HG02970 (cell line): ENCODE measurements around the gene BRCA2.

Experiments used
- ATAC-seq: cut with Tn5 transposase; IDR thresholded peaks from one replicate; pipeline ENCODE4 v1.9.1; 2021; ENCODE audit warnings: mild to moderate bottlenecking, moderate library complexity, moderate number of reproducible peaks; ENCODE audit not compliant: unreplicated experiment, low FRiP score

The BRCA2 gene

DNA sequence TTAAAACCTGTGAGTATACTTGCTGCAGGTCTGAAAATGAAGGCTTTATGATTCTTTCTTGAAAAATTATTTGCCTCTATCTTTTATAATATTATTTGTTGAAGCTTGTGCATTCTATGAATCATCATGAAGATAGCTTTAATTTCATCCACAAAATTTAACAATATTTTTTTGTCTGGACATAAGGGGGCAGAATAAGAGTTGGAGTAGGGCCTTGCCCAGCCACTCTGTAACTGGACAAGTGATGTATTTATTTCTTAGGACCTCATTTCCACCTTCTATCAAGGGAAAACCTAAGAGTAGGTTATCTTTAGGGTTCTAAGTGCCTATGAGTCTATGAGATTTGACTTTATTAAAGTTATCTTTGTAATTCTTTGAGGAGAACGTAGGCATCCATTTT lies 62.7 kb downstream of the BRCA2 start:
- ATAC-seq = no peak

DNA sequence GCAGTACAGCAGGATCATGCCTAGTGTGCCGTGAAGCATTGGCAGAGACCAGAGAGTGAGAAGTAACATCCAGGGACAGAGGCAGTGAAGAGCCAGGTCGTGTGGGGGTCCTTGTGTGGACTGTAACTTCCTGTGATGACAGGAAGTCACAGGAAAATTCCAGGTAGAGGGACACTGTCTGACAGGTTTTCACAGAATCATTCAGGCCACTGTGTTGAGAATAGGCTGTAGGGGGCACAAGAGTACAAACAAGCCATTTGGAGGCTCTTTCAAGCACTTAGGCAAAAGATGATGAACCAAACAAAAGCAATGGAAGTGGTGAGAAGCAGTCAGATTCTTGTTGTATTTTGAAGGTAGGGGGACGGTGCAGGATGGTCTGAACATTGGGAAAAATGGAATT lies 66.2 kb downstream of the BRCA2 start:
- no peak for ATAC-seq

DNA sequence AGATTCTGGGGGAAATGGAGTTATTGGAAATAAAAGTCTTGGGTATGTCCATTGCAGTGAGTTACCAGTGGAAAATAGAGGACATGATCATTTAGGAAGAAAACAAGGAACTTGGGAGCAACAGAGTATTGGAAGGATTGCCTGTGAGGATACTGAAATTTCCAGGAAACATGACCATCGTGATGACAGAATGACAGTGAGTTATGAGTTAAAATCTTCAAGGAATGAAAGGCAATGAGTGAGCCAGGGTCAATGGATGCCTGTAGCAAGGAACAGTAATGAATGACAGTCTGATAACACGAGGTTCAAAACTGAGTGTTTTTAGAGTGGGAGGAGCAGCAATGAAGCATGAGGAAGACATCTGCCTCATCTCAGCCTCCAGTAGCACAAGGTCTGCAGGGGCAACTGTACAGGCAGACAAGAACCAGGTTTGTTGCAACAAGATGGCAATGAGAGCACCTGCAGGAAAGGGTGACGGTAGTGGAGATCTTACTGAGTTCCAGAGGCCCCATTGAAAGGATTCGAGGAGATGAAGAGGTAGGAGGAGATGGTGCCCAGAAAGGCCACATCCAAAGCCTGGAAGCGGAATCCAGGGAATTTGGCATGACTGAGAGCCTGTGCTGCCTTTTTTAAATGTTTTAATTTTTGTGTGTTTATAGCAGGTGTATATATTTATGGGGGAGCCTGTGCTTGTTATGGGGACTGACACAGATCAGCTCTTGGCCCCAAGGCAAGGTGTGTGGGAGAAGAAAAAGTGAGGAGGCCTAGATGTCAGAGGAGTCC lies 68.7 kb downstream of the BRCA2 start:
- ATAC-seq = no peak

GRCh38 chr13:32384702-32385101 lies 69.4 kb downstream of the BRCA2 start:
- ATAC-seq = no peak

DNA sequence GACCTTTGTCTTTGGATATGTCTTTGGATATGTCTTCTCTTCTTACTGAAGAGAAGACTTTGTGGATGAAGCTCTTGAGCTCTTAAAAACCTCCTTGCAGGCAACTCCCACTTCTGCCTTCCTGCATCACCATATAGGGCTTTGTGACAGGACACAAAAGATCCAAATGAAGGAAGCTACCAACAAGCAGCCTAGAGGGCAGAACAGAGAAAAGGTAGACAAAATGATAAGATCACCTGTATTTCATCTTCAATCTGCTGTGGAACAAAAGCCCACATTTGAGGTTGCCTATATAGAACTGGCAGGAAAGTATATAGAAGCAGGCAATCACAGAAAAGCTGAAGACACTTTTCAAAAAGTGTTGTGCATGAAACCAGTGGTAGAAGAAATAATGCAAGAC lies 70.1 kb downstream of the BRCA2 start:
- no peak for ATAC-seq

DNA sequence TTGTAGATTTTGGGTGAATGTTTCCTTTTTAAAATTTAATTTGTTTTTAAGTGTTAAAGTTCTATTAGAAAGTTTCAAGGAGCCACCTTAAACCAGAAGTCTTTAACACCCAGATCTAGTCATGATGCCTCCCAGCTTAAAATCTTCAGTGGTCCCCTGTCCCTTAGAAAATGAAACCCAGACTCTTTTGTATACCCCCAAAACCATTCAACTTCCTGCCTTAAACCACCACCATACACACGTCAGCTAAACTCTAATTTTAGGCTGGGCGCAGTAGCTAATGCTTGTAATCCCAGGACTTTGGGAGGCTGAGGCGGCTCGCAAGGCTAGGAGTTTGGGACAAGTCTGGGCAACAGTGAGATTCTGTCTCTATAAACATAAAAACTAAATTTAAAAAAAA lies 74.7 kb downstream of the BRCA2 start:
- ATAC-seq = no peak

DNA sequence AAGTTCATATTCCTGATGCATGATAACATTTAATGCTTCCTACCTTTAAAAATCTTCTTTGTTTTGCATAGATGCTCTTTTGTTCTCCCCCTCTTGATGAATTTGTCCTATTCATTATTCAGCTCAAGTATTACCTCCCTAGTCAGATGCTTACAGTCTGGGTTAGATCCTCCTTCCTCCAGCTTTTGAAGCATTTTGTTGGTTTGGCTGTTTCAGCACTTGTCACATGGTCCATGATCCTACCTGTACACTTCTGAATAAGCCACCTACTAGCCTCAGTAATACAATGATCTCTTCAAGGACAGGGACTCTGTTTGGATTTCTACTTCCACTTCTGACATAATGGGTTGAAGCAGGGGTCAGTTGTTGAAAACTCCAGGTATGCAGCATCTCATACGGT lies 75.2 kb downstream of the BRCA2 start:
- no peak for ATAC-seq

DNA sequence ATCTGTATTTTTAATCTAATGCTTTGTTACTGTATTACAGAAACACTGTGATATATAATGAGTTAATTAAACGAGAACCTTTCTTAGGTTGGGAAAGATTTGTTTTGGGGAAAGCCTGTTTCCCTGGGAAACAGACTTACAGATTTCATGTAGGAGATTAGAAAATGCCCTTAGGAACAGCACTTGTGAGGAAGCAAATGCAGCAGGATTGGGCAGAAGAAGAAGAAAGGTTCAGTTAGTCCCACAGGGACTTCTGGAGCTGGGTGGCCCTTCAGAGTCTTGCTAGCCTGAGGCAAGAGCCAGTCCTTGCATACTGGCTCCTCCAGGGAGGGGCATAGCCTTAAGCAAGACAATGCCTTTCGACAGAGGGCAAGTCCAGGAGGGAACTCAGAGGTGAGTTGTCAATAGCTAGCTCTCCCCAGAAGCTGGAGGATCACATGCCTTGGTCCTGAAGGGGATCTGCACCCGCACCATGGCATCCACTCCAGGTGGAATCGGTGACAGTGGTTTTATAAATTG lies 75.9 kb downstream of the BRCA2 start:
- ATAC-seq = no peak

GRCh38 chr13:32403108-32403507 lies 87.8 kb downstream of the BRCA2 start:
- ATAC-seq = no peak

GRCh38 chr13:32407854-32408253 lies 92.5 kb downstream of the BRCA2 start:
- ATAC-seq = no peak

- no peak for ATAC-seq
Measured at GRCh38 chr13:32408296-32409000, 93.1 kb downstream of the BRCA2 start.

GRCh38 chr13:32409001-32409313 lies 93.6 kb downstream of the BRCA2 start:
- ATAC-seq = no peak

DNA sequence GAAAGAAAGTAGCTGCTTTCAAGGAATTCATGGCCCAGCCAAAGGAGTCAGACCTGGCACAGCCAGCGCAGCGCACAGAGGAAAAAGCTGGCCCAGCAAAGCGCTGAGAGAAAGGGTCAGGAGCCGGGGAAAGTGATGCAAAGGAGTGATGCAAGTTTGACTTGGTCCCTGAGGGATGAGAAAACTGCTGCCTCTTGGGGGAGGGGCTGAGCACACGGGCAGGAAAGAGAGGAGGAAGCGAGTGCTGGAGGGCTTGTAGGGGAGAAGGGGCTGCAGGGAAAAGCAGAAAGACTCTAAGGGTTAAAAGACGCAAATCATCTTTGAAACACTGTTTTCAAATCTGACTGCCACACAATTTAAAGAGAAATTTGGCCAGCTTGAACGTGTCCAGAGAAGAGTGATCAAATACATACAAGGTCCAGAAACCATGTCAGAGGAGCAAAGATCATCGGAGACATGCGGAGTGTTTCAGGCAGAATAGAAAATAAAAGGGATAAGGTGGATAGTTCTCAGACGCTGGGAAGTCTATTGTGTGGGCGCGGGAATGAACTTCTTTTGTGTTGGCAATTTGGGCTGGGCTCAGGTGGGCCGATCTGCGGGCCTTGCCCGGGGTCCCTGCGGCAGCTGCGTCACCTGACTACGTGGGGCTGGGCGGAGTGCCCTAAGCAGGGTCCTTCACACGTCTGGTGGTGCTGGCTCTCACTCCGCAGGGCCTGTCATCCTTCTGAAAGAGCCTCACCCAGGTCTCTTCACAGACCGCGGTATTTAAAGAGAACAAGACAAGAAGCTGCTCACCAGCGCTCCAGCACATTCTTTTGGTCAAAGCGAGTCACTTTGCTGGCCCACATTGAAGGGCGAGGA lies 94.5 kb downstream of the BRCA2 start:
- ATAC-seq = no peak

DNA sequence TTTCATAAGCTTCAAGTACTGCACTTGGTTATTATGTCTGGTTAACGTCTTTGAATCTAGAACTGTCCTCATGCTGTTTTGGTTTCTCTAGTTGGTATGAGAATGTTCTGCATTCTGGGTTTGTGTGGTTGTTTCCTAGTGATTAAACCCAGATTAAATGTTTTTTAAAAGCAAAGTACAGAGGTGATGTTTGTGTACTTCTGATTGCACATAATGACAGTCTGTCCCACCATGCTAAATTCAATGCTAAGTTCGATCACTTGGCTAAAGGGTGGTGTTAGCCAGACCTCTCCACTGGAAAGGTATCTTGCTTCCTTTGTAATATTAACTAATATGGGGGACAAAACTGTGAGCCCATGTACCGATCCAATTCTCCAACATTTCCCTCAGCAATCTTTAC lies 98.0 kb downstream of the BRCA2 start:
- ATAC-seq = no peak

DNA sequence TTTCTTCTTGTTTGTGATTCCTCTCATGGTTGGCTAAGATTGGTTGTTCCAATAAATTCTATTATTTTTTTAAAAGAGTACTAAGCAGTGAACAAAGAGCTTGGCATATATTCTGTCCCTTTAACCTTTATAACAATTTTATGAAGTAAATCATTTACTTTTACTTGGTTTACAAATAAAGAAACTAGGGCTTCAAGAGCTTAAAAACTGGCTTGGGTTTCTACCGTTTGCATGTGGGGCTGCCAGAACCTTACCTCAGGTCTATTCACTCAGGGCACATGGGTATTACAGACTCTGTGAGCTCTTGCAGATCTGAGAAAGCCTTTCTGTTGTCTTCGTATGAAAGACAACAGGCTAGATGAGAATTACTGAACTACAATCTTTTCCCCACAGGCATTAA lies 99.3 kb downstream of the BRCA2 start:
- no peak for ATAC-seq

DNA sequence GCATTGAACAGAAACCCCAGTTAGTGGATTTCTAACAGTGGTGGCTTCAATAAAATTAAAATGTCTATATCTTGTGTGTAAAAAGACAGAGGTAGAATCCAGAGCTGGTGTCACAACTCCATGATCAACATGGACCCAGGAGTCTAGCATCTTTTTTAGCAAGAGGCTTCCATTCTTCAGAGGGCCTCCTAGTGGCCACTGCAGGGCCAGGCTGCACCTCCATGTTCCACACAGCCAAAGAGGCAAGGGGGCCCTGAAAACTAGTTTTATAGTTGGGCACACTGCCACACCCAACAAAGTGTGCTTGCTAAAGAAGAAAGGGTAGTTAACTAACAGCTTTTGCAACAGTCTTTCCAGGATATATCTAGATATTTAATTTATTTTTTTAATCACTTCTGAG lies 99.7 kb downstream of the BRCA2 start:
- no peak for ATAC-seq

DNA sequence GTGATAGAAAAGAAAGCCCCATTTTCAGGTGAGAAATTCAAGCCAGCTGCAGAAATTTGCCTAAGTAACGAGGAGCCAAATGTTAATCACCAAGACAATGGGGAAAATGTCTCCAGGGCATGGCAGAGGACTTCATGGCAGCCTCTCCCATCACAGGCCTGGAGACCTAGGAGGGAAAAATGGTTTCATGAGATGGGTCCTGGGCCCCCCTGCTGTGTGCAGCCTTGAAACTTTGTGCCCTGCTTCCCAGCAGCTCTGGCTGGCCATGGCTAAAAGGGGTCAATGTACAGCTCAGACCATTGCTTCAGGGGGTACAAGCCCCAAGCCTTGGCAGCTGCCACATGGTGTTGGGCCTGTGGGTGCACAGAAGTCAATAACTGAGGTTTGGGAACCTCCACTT lies 102.7 kb downstream of the BRCA2 start:
- no peak for ATAC-seq

DNA sequence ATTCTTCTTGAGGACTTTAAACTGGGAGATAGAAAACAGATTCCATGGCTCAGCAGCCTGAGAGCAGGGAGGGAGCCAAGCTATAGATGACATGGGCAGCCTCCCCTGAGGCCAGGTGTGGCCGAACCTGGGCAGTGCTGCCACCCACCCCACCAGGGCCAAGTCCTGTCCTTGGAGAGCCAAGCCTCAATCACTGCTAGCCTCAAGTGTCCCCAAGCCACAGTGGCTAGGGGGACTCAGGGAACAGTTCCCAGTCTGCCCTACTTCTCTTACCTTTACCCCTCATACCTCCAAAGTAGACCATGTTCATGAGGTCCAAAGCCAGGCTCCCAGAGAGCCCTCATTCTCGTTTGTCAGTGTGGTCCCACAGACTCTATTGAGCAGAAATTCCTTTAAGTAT lies 104.6 kb downstream of the BRCA2 start:
- no peak for ATAC-seq

DNA sequence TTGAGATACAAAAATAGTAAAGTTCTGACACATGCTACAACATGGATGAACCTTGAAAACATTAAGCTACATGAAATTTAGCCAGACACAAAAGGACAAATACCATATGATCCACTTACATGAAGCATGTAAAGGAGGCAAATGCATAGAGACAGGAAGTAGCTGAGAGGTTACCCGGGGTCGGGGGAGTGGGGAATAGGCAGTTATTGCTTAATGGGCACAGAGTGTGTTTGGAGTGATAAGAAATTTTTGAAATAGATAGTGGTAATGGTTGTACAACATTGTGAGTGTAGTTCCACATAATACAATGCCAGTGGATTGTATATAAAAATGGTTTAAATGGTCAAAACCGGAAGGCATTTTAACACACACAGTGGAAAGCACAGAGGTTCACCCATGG lies 108.3 kb downstream of the BRCA2 start:
- no peak for ATAC-seq

- no peak for ATAC-seq
Measured at GRCh38 chr13:32425158-32425557, 109.8 kb downstream of the BRCA2 start.
